Measurements from ENCODE around the gene VAT1L. TPM values are rescaled to one million over a fixed set of nuclear protein-coding genes. Genes with fewer than 3 reads are reported as not detected.

VAT1L gene
- total RNA-seq, 1 donor from 2014 or later, result not detected

- Mint-ChIP-seq H3K27ac (ENCODE audit: unreplicated experiment) (no peak overlapping the region), H3K9me3 (ENCODE audit: low read depth) (no peaks in the 10 kb centered on the region), H3K27me3 (ENCODE audit: low read depth) (peaks cover 5% of the 10 kb centered on the region), H3K36me3 (ENCODE audit: low read depth) (no peaks in the 10 kb centered on the region), H3K4me1 (ENCODE audit: low read depth) (peaks cover 3% of the 10 kb centered on the region), H3K4me3 (ENCODE audit: unreplicated experiment) (no peak overlapping the region)
- TF ChIP-seq CTCF (IDR thresholded peaks at IDR 0.05), result no peak
- no peak for DNase-seq (ENCODE audit: low spot score)
Measured at GRCh38 chr16:77838597-77839255, 50.4 kb downstream of the VAT1L start.

GRCh38 chr16:77840093-77840492 is 51.7 kb downstream of the VAT1L start:
- H3K27me3 Mint-ChIP-seq (ENCODE audit: low read depth), result peaks cover 5% of the 10 kb centered on the region
- no peak for DNase-seq (ENCODE audit: low spot score)
- no peak overlapping the region for H3K4me3 Mint-ChIP-seq (ENCODE audit: unreplicated experiment)
- no peaks in the 10 kb centered on the region for H3K36me3 Mint-ChIP-seq (ENCODE audit: low read depth)
- H3K9me3 Mint-ChIP-seq (ENCODE audit: low read depth), result no peaks in the 10 kb centered on the region
- no peak for TF ChIP-seq CTCF (IDR thresholded peaks at IDR 0.05)
- no peak overlapping the region for H3K27ac Mint-ChIP-seq (ENCODE audit: unreplicated experiment)
- H3K4me1 Mint-ChIP-seq (ENCODE audit: low read depth), result no peaks in the 10 kb centered on the region

- no peak for TF ChIP-seq CTCF (IDR thresholded peaks at IDR 0.05)
- Mint-ChIP-seq H3K9me3 (ENCODE audit: low read depth) (no peaks in the 10 kb centered on the region), H3K4me3 (ENCODE audit: unreplicated experiment) (no peak overlapping the region), H3K27ac (ENCODE audit: unreplicated experiment) (no peak overlapping the region), H3K27me3 (ENCODE audit: low read depth) (peaks cover 5% of the 10 kb centered on the region), H3K4me1 (ENCODE audit: low read depth) (no peaks in the 10 kb centered on the region), H3K36me3 (ENCODE audit: low read depth) (no peaks in the 10 kb centered on the region)
- no peak for DNase-seq (ENCODE audit: low spot score)
Measured at GRCh38 chr16:77840673-77841501, 52.5 kb downstream of the VAT1L start.

- TF ChIP-seq CTCF (IDR thresholded peaks at IDR 0.05), result no peak
- Mint-ChIP-seq H3K27me3 (ENCODE audit: low read depth) (peaks cover 5% of the 10 kb centered on the region), H3K27ac (ENCODE audit: unreplicated experiment) (no peak overlapping the region), H3K9me3 (ENCODE audit: low read depth) (no peaks in the 10 kb centered on the region), H3K4me3 (ENCODE audit: unreplicated experiment) (no peak overlapping the region), H3K4me1 (ENCODE audit: low read depth) (no peaks in the 10 kb centered on the region), H3K36me3 (ENCODE audit: low read depth) (no peaks in the 10 kb centered on the region)
- no peak for DNase-seq (ENCODE audit: low spot score)
Measured at GRCh38 chr16:77841502-77841763, 53.1 kb downstream of the VAT1L start.

- no peaks in the 10 kb centered on the region for H3K36me3 Mint-ChIP-seq (ENCODE audit: low read depth)
- H3K27ac Mint-ChIP-seq (ENCODE audit: unreplicated experiment), result no peak overlapping the region
- DNase-seq (ENCODE audit: low spot score), result no peak
- H3K4me3 Mint-ChIP-seq (ENCODE audit: unreplicated experiment), result no peak overlapping the region
- H3K27me3 Mint-ChIP-seq (ENCODE audit: low read depth), result peaks cover 5% of the 10 kb centered on the region
- H3K4me1 Mint-ChIP-seq (ENCODE audit: low read depth), result no peaks in the 10 kb centered on the region
- no peaks in the 10 kb centered on the region for H3K9me3 Mint-ChIP-seq (ENCODE audit: low read depth)
- no peak for TF ChIP-seq CTCF (IDR thresholded peaks at IDR 0.05)
Measured at GRCh38 chr16:77842468-77842867, 54.1 kb downstream of the VAT1L start.

Measured in chondrocyte (in vitro differentiated cells).